Measurements from ENCODE around the gene C2CD2L. TPM values are rescaled to one million over a fixed set of nuclear protein-coding genes. Genes with fewer than 3 reads are reported as not detected.

C2CD2L gene
- total RNA-seq, 1 experiment from 2014 or later = 14.7 TPM

DNA sequence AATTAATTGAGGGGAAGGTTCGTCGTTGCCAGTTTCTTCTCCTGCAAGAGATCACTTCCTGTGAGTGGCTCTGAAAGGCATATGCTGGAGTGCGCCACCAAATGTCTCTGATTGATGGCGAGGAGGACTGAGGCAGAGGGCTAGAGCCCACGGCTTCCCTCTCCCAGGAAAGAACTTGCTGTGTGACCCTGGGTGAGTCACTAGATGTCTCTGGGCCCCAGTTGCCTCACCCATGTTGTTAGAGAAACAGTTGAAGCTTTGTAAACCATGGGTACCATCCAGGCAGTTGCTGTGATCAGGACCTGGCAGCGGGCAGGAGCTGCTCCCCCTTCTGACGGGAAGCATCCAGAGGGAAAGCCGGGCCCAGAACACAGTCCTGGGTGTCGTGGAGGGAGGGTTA lies 44.9 kb downstream of the C2CD2L start:
- POLR2A ChIA-PET = no interaction called here
- CTCF ChIA-PET = interaction anchor here (1.0 to 1.6 kb wide), 3 partner anchors 9 to 48 kb away, joined by 3 read pairs; partner anchors contain the start of gene C2CD2L
- peaks cover 6% of the 10 kb centered on the region for H3K4me1 Mint-ChIP-seq (ENCODE audit: low read depth, unreplicated experiment)
- H3K27ac Mint-ChIP-seq (ENCODE audit: unreplicated experiment) = no peak overlapping the region
- H3K9me3 ChIP-seq = no peaks in the 10 kb centered on the region
- H3K36me3 ChIP-seq (ENCODE audit: control insufficient read depth, insufficient read depth, low read length) = no peaks in the 10 kb centered on the region
- no peaks in the 10 kb centered on the region; the same call in 1 of the 2 replicates for H3K27me3 ChIP-seq (replicated peaks; ENCODE audit: control insufficient read depth, insufficient read depth, low read length)
- TF ChIP-seq, protein P1, sequence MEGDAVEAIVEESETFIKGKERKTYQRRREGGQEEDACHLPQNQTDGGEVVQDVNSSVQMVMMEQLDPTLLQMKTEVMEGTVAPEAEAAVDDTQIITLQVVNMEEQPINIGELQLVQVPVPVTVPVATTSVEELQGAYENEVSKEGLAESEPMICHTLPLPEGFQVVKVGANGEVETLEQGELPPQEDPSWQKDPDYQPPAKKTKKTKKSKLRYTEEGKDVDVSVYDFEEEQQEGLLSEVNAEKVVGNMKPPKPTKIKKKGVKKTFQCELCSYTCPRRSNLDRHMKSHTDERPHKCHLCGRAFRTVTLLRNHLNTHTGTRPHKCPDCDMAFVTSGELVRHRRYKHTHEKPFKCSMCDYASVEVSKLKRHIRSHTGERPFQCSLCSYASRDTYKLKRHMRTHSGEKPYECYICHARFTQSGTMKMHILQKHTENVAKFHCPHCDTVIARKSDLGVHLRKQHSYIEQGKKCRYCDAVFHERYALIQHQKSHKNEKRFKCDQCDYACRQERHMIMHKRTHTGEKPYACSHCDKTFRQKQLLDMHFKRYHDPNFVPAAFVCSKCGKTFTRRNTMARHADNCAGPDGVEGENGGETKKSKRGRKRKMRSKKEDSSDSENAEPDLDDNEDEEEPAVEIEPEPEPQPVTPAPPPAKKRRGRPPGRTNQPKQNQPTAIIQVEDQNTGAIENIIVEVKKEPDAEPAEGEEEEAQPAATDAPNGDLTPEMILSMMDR (IDR thresholded peaks at IDR 0.05; ENCODE audit: insufficient read depth in 1 of 2, low read depth in 1 of 2, low read length in 1 of 2, severe bottlenecking in 1 of 2, unreplicated experiment in 1 of 2) = no peak
- H3K4me3 Mint-ChIP-seq (ENCODE audit: unreplicated experiment) = no peak overlapping the region
- intact Hi-C loops (cut with micrococcal nuclease; ENCODE audit: unreplicated experiment) = no loop called here
- no peaks in the 10 kb centered on the region for H3K9me3 Mint-ChIP-seq (ENCODE audit: unreplicated experiment)
- peaks cover 21% of the 10 kb centered on the region for H3K27me3 Mint-ChIP-seq (ENCODE audit: insufficient read depth, unreplicated experiment)
- no peak overlapping the region for H3K4me3 ChIP-seq (ENCODE audit: low read depth, low read length)
- peaks cover 5% of the 10 kb centered on the region; the same call in 1 of the 2 replicates for H3K4me1 ChIP-seq
- BruUV-seq (replicated peaks) = no TSS peak
- no peaks in the 10 kb centered on the region for H3K36me3 Mint-ChIP-seq (ENCODE audit: insufficient read depth, unreplicated experiment)
- DNase-seq = no peak

DNA sequence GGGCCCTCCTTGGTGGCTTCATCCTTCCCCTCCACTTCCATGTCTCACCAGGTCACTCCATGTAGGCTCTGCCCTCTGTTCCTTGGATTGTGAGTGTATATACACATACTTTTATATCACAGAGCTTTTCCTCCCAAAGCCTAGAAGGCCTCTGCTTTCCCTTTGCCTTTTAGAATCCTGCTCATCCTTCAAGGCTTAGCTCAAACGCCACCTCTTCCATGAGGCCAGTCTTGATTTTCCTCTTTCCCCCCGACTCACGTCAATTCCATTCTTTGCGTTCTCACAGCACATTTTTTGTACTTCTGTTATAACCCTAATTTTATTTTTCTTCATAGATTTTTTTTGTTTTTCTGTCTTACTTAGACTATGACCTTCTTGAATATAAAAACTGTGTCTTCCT lies 45.5 kb downstream of the C2CD2L start:
- peaks cover 17% of the 10 kb centered on the region for H3K27me3 Mint-ChIP-seq (ENCODE audit: insufficient read depth, unreplicated experiment)
- no peaks in the 10 kb centered on the region for H3K36me3 Mint-ChIP-seq (ENCODE audit: insufficient read depth, unreplicated experiment)
- Histone ChIP-seq H3K27me3 (replicated peaks; ENCODE audit: control insufficient read depth, insufficient read depth, low read length) (no peaks in the 10 kb centered on the region; the same call in 1 of the 2 replicates), H3K4me3 (ENCODE audit: low read depth, low read length) (no peak overlapping the region), H3K9me3 (no peaks in the 10 kb centered on the region), H3K36me3 (ENCODE audit: control insufficient read depth, insufficient read depth, low read length) (no peaks in the 10 kb centered on the region), H3K4me1 (peaks cover 5% of the 10 kb centered on the region; the same call in 1 of the 2 replicates)
- intact Hi-C loops (cut with micrococcal nuclease; ENCODE audit: unreplicated experiment) = no loop called here
- H3K4me1 Mint-ChIP-seq (ENCODE audit: low read depth, unreplicated experiment) = peaks cover 6% of the 10 kb centered on the region
- H3K27ac Mint-ChIP-seq (ENCODE audit: unreplicated experiment) = no peak overlapping the region
- no peak for DNase-seq
- CTCF ChIA-PET = interaction anchor here (1.0 to 1.3 kb wide), 2 partner anchors 9 to 31 kb away, joined by 3 read pairs; partner anchors contain the start of gene HINFP
- TF ChIP-seq, protein P1 (IDR thresholded peaks at IDR 0.05; ENCODE audit: insufficient read depth in 1 of 2, low read depth in 1 of 2, low read length in 1 of 2, severe bottlenecking in 1 of 2, unreplicated experiment in 1 of 2) = no peak
- BruUV-seq (replicated peaks) = no TSS peak
- POLR2A ChIA-PET = no interaction called here
- H3K4me3 Mint-ChIP-seq (ENCODE audit: unreplicated experiment) = no peak overlapping the region
- no peaks in the 10 kb centered on the region for H3K9me3 Mint-ChIP-seq (ENCODE audit: unreplicated experiment)

DNA sequence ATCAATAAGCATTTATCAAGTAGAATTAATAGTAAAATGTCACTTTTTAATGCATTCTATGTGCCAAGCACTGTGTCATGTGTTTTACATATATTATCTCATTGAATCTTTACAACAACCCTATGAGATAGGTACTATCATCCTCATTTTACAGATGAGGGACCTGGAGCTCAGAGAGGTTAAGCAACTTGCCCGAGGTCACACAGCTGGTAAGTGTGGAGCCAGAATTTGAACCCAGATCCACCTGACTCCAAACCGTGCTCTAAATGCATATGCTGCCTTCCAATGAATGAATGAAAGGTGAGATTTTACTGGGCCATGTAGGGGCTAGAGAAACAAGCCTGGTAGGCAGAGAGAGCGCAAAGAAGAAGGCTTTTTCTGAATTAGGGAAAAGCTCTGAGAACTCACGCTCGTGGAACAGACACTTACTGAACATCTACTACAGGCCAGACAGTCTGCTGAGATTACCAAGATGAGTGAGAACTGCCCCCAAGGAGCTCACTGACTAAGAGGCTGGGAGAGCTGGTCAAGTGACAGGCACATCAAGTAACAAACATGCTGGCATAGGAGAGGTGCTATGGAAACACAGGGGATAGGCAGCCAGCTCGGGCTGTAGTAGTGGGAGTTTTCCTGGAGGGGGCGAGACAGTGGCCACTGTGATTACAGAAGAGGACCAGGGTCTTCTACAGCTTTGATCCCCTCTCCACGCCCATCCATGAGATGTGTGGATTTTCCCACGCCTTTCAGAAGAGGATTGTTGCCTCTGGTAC lies 46.1 kb downstream of the C2CD2L start:
- intact Hi-C loops (cut with micrococcal nuclease; ENCODE audit: unreplicated experiment) = no loop called here
- H3K27me3 Mint-ChIP-seq (ENCODE audit: insufficient read depth, unreplicated experiment) = peaks cover 17% of the 10 kb centered on the region
- peak in 1 of 2 experiments; percentile 31 for DNase-seq
- ChIA-PET CTCF (interaction anchor here (0.6 to 1.3 kb wide), 4 partner anchors 10 to 57 kb away, joined by 3 read pairs; partner anchors contain the start of gene HINFP), POLR2A (no interaction called here)
- no peak overlapping the region for H3K4me3 Mint-ChIP-seq (ENCODE audit: unreplicated experiment)
- peaks cover 5% of the 10 kb centered on the region; the same call in 1 of the 2 replicates for H3K4me1 ChIP-seq
- no TSS peak for BruUV-seq (replicated peaks)
- H3K36me3 Mint-ChIP-seq (ENCODE audit: insufficient read depth, unreplicated experiment) = no peaks in the 10 kb centered on the region
- TF ChIP-seq, protein P1 (IDR thresholded peaks at IDR 0.05; ENCODE audit: insufficient read depth in 1 of 2, low read depth in 1 of 2, low read length in 1 of 2, severe bottlenecking in 1 of 2, unreplicated experiment in 1 of 2) = peak in 1 of 2 experiments; percentile 25
- no peaks in the 10 kb centered on the region for H3K9me3 Mint-ChIP-seq (ENCODE audit: unreplicated experiment)
- no peaks in the 10 kb centered on the region for H3K36me3 ChIP-seq (ENCODE audit: control insufficient read depth, insufficient read depth, low read length)
- no peak overlapping the region for H3K4me3 ChIP-seq (ENCODE audit: low read depth, low read length)
- peaks cover 6% of the 10 kb centered on the region for H3K4me1 Mint-ChIP-seq (ENCODE audit: low read depth, unreplicated experiment)
- no peak overlapping the region for H3K27ac Mint-ChIP-seq (ENCODE audit: unreplicated experiment)
- H3K27me3 ChIP-seq (replicated peaks; ENCODE audit: control insufficient read depth, insufficient read depth, low read length) = no peaks in the 10 kb centered on the region; the same call in 1 of the 2 replicates
- H3K9me3 ChIP-seq = no peaks in the 10 kb centered on the region
